ENCODE data around the gene MAPK10.

DNA sequence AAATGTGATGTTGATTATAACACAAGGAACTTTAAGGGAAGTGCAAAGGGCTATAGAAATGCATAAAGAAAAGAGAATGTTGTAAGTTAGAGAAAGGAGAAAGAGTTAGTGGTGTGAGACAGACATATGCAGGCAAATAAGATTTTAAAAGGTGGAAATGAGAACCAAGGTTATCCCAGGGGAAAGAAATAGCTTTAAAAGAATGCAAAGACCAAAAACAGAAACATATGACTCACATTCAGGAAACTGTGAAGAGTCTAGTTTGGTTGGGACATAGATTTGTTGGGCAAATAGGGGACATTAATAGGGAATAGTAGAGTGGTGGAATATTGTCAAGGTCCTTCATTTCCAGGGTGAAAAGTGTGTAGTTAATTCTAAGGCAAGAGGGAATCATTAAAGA, 52.4 kb downstream of the MAPK10 start:
- no peak for TF ChIP-seq TARDBP (IDR thresholded peaks at IDR 0.05)
- TF ChIP-seq SP1 (IDR thresholded peaks at IDR 0.05): no peak
